OCI-M2 (cell line): ENCODE measurements around the gene TSC2.
"Not testable (repeated sequence)": the region's sequence is repeated elsewhere in the genome, so short reads cannot be mapped to it uniquely, and the experiment has no call there.

ENCODE experiments used
- DNase-seq: peaks from one replicate; lab custom pipeline; 2025; ENCODE audit not compliant: unreplicated experiment; lab: John Stamatoyannopoulos, UW

TSC2 gene

DNA sequence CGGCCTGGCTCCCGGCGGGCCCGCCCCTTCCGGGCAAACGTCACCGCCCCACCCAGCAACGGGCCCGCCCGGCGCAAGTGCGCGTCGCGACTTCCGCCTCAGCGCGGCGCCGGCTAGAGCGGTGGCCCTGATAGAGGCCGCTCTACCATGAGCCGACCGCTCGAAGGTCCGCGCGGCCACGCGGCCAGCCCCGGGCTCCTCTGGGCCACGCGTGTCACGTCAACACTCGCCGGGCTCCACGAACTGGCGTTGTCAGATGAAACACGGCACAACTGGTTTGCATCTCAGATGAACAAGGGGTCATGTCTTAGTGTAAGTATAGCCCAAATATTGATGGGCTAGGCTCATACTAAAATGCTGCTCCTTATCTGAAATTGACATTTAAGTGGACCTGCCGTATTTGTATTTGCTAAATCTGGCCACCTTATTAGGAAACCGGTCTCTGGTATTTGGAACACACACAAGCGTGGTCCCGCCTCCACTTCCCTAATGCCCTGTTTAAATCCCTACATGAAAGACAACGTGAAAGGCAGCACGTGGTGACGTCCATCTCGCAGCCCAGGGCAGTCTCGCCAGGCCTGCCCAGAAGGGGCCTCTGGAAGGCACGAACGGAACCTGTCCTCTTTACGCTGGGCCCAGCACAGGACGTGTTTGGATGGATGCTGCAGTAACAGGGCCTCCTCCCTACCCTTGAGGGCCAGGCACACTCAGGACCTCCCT is 37.8 kb upstream of the TSC2 start, which contains the start of gene ZNF598:
Gene ZNF598, minus strand, starts transcription at position 31 of the 720 bp plus-strand sequence.
- no peak for DNase-seq

DNA sequence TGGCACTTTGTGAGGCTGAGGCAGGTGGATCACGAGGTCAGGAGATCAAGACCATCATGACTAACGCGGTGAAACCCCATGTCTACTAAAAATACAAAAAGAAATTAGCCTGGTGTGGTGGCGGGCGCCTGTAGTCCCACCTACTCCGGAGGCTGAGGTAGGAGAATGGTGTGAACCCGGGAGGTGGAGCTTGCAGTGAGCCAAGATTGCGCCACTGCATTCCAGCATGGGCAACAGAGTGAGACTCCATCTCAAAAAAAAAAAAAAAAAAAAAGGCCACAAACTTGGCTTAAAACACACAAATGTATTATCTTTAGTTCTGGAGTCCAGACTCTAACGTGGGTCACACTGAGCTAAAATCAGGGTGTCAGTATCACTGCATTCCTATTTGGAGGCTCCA is 36.1 kb upstream of the TSC2 start:
- DNase-seq = not testable (repeated sequence)

DNA sequence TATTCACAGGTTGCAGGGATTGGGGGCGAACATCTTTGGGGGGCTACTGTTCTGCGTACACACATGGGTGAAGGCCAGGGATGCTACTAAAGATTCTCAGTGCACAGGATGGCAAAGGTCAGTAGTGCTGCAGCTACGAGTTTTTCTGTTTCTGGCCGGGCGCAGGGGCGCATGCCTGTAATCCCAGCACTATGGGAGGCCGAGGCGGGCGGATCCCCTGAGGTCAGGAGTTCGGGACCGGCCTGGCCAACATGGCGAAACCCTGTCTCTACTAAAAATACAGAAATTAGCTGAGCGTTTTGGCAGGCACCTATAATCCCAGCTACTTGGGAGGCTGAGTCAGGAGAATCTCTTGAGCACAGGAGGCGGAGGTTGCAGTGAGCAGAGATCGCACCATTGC is 34.3 kb upstream of the TSC2 start:
- DNase-seq = no peak

DNA sequence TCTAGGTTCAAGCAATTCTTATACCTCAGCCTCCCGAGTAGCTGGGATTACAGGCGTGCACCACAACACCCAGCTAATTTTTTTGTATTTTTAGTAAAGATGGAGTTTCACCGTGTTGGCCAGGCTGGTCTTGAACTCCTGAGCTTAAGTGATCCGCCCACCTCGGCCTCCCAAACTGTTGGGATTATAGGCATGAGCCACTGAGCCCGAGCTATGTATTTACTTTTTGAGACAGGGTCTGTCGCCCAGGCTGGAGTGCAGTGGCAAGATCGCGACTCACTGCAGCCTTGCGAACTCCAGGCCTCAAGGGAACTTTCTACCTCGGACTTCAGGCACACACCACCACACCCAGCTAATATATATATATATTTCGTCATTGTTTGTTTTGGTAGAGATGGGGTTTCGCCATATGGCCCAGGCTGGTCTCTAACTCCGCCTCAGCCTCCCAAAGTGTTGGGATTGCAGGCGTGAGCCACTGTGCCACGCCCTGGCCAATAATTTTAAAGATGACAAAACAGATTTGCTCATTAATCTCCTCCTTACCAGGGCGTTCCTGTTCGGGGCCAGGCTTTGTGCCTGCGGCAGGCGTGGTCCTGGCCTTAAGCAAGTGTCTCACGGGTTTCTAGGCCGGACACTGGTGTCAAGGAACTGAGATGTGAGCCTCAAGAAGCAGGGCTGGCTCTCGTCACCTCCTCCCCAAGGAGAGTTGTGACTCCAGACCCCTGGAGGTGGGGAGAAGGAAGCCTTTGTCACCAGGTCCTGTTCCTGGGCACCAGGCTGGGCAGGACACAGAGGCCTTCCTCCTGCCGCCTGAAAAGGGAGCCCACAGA is 32.5 kb upstream of the TSC2 start:
- DNase-seq = no peak

DNA sequence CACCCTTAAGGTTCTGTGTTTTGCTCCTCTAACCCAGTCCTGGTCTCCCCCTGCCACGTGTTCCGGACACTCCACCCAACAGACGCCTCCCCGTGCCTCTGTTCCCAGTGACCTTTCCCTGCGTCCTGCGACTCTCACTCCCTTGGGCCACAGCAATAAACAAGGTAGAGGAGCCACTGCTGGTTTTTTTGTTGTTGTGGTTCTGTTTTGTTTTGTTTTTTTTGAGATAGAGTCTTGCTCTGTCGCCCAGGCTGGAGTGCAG is 31.9 kb upstream of the TSC2 start:
- DNase-seq = no peak

DNA sequence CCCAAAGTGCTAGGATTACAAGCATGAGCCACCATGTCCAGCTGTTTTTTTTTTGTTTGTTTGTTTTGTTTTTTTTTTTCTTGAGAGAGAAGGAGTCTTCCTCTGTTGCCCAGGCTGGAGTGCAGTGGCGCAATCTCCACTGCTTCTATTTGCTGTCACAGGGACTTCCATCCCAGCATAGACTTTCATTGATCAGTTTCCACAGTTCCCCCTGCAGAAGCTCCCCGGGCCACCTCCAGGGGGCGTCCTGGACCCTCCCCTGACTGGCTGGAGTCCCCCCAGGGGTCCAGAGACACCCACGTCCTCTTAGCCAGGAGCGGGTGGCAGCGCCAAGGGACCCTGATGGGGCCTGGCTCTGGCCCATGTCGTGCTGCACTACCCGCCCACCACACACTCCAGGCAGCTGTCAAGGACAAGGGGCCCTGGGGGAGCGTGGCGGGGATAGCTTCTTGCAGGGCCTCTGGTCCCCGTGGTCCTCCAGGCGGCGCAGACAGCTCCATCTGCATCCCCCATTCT is 31.3 kb upstream of the TSC2 start:
- no peak for DNase-seq

DNA sequence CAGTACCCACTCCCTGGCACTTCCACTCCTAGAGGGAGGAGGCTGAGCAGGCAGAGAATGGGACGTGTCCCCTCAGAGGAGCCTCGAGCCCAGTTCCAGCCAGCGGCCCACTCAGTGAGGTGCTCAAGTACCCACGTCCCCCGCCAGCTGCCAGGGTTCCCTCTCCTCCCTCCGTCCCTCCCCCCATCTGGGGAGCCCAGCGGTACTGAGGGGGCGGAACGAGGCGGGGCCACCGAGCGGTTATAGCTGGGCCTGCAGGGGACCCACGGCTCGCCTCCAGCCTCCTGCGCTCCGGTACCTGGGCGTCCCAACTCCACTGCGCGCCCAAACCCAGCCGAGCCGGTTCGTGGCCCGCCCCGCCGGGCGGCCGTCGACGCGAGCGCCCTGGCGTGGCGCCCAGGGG is 28.3 kb upstream of the TSC2 start, which contains the start of gene NPW:
Gene NPW, plus strand, starts transcription at position 268 of the 403 bp plus-strand sequence.
- no peak for DNase-seq

DNA sequence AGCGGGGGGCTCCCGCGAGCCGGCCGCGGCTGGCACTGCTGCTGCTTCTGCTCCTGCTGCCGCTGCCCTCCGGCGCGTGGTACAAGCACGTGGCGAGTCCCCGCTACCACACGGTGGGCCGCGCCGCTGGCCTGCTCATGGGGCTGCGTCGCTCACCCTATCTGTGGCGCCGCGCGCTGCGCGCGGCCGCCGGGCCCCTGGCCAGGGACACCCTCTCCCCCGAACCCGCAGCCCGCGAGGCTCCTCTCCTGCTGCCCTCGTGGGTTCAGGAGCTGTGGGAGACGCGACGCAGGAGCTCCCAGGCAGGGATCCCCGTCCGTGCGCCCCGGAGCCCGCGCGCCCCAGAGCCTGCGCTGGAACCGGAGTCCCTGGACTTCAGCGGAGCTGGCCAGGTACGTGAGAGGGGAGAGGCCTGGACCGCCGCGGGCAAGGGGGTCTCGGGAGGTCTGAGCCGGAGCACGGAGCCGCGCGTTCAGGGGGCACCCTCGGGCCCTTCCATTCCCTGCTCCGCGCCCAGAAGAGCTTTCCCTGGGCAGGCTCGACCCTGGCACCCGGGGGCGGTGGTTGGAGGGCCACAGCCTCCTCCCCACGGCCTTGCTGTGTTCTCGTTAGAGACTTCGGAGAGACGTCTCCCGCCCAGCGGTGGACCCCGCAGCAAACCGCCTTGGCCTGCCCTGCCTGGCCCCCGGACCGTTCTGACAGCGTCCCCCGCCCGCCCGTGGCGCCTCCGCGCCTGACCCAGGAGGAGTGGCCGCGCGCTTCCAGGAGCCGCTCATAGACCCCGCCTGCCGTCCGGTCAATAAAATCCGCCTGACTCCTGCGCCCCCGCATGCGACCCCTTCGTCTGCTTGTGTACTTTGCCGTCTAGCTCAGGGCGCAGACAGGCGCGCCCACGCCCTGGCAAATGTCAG is 27.6 kb upstream of the TSC2 start:
- no peak for DNase-seq

DNA sequence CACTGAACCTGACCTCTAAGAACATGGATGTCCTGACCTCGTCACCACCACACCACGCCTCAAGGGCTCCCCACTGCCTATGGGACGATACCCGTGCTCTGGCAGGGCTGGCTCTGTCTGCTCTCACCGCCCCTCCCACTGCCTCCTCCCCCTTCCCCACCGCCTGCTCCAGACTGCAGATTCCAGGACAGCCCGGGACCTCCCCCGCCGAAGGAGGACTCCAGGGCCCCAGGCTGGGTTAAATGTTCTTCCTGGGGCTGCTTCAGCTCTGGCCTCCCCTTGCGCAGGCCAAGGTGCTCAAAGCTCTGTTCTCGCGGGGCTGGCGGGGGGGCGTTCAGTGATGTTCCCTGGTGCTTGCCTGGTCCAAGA is 25.1 kb upstream of the TSC2 start:
- DNase-seq = no peak

DNA sequence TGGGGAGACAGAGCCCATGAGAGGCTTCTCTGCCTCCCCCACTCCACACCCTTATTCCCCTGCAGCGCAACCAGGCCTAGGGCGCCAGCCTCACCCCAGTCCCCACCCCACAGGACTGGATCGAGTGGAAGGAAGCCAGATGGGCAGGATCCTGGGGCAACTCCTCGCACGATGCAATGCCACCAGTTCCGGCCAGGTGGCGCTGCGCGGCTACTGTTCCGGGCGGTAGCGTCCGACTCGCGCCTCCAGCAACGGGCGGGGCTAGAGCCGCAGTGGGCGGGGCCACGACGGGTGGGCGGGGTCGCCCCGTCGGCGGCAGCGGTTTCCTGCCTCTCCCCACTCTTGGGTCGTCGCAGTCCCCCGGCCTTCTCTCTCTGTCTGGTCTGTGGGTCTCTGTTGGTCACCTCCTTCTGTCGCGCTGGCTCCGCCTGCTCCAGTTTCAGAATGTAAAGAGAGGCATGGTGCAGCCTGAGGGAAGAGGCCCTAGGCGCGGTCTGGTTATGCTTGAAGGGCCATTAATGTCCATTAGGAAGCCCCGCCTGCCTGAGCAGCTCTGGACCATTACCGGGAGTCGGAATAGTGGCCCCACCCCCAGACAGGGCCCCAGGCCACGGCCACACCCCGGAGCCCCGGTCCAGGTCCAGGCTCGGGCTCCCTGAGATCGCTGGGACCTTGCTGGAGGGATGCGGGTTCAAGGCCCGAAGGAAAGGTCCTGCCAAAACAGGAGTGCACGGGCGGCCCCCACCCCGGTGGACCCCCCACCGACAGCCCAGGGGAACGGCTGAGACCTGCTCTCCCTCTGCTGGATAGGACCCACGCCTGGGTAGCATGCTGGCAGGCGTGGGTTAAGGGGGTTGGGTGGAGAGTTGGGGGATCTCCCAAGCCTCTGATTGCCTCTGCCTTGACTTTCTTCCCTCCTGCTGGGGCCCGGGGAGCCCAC is 24.4 kb upstream of the TSC2 start:
- DNase-seq = peak; percentile 79

DNA sequence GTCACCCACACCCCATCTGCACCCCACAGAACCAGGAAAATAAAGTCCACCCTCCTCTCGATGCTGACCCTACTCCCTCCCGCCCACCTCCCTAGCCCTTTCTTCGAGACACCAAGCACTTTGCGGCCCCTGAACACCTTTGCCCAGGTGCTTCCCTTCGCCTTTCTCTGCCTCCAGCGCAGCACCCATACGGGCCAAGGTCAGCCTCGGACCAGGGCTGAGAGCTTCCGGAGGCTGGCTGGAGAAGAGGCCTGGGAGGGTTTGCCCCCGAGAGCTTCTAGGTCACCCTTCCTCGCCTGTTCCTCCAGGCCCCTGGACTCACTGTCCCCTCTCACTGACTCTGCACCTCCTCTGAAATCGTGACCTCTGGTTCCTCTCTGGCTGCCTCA is 23.8 kb upstream of the TSC2 start:
- DNase-seq = no peak

DNA sequence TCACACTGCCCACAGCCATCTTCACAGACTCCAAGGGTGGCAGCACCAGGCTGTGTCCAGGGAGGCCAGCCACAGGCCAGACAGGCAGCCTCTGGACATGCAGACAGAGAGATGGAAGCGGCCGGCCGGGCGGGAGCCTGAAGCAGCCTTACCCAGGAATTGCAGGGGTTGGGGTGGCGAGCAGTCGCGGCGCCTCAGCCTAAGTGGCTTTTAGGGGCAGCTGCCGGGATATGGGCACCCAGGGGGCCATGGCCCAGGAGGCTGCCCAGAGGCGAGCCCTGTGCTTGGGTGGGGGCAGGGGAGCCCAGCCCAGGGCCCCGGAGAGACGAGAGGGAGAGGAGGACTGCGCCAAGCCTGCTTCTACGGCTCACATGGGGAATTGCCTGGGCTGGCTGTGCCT is 22.5 kb upstream of the TSC2 start:
- DNase-seq = no peak

DNA sequence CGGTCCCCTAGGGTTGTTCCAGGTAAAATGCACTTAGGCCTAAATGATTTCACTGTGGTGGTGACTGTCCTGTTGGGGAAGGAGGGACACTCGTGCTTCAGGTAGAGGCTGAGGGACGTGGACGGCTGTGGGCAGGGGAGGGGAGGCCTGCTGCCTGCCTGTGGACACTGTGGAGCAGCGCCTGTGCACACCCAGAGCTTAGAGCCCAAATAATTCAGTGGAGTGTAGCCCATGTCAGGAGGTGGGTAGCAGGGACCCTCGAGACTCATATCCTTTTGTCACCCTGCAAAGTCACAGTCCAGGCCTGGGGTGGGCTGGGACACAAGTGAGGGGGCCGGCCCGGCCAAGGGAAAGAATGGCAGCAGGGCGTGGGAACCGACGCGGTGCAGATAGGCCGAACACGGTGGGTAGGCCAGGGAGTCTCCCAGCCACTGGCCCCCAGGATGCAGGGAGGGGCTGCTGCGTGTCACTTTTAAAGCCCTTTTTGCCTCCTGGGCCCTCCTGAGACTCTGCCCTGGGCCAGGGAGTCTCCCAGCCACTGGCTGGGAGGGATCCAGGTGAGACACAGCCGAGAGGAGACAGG is 21.8 kb upstream of the TSC2 start:
- DNase-seq = no peak

DNA sequence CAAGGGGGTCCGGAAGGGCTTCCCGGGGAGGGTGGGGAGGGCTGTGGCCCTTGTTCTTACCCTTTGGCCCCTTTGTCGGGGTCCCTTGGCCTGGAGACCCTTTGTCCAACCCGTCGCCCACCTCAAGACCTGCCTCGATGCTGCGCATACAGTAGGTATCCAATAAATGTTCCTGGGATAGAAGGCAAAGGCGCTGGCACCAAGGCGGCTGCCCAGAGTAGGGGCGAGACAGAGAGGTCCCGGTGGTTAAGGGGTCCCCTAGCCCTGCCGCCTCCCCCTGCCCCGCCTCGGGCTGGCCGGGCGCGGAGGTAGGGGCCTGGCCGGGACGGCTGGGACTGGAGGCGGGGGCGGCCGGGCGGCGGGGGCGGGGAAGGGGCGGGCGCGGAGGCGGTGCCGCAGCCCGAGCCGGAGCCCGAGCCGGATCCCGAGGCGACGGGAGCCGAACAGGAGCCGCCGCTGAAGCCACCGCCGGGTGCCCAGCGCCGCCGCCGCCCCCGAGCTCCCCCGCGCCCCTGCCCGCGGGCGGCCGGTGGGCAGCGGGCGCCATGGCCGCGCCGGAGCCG is 21.2 kb upstream of the TSC2 start, which contains the start of gene NHERF2:
Gene NHERF2, plus strand, starts transcription at position 442 of the 563 bp plus-strand sequence. Its CDS starts 104 bp downstream, at position 546.
- DNase-seq = no peak

DNA sequence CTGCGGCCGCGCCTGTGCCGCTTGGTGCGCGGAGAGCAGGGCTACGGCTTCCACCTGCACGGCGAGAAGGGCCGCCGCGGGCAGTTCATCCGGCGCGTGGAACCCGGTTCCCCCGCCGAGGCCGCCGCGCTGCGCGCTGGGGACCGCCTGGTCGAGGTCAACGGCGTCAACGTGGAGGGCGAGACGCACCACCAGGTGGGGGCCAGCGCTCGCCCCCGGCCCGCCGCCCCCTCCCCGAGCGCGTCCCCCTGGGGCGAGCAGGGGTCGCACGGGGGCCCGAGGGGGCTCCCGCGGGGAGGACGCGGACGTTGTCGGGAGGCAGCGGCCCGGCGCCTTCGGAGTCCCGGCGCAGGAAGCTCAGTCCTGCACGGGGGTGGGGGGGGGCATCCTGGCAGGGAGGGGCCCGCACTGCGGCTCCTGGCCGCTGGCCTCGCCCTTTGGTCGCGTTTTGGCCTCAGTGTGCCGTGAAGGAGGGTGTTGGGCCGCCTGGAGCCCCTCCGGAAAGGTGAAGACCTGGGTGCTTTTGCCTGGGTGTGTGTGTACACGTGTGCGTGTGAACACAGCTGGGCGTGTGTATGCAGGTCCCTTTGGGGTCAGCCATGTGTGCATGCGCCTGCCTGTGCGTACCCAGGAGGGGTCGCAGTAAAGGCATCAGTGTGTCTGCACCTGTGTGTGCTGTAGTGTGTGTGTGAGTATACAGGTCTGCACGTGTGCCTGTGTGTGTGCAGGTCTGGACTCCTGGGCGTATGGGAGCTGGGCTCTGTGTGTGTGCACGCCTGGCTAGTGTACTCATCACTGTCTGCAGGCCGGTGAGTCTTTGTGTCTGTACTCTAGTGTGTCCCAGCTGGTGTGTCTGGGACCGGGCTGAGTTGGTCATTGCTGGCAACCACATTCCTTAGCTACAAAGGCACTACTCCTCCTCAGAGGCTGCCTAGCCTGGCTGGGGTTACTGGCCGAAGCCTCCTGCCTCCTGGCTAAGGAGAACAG is 20.5 kb upstream of the TSC2 start:
- DNase-seq = no peak

DNA sequence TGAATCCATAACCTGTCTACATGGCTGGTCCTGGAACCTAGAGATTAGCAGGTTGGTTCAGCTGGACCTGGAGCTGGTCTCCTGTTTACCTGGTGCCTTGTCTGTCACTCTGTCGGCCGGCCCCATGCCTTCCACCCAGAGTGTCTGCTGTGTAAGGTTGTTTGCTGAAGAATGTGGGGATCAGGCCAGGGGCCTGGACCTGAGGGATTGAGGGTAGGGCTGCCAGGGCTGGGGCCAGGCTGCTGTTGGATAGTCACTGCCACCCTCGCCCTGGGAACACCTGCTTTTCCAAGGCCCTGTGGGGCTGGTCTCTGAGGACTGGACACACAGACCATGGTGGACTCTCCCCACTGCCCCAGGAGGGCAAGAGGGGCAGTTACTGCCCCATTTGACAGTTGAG is 19.6 kb upstream of the TSC2 start:
- DNase-seq = no peak

DNA sequence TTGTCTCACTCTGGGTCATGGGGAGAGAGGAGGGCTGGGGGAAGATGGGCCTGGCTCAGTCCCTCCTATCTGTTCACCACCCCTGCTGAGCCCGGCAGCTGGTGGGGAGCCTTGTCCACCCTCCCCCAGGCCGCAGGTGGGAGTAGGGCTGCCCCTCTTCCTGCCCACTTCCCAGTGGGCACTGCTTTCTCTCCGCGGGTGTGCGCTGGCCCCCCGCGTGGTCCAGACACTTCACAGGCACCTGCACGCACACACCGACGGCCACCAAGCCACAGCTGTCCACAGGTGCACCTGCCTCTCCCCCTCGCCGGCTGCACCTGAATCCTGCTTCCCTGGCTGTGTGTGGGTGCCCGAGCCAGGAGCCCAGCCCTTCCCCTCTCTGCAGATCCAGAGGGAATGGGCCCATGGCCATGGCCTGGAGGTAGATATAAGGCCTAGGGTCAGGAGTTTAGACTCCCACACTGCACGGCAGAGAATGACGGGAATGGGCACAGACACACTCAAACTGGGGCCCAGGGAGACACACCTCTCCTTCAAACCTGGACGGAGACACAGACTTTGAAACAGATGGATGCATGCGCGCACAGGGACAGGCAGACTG is 19.1 kb upstream of the TSC2 start:
- DNase-seq = no peak

DNA sequence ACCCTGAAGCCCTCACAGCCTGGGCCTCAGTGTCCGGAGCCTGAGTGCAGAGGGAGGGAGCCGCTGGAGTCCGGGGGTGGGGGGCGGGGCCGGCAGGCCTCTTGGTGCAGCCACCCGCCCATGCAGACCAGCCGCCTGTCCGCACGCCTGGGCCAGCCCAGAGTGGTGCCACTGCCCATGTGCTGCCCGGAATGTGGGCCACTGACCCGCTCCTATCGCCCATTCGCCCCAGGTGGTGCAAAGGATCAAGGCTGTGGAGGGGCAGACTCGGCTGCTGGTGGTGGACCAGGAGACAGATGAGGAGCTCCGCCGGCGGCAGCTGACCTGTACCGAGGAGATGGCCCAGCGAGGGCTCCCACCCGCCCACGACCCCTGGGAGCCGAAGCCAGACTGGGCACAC is 18.4 kb upstream of the TSC2 start:
- no peak for DNase-seq
